NCI-H510A treated with DMSO at 0.1 percent for 48 hours (cell line): ENCODE results near the gene HAGH.

Experiments used
- DNase-seq: peaks from one replicate; lab custom pipeline; 2025; lab: John Stamatoyannopoulos, UW

Gene HAGH

GRCh38 chr16:1773703-1774447 is 52.8 kb downstream of the HAGH start:
- DNase-seq = no peak

- DNase-seq = peak; percentile 52
Measured at GRCh38 chr16:1772908-1773702, 53.5 kb downstream of the HAGH start, which contains the start of gene MRPS34. Gene MRPS34 (minus strand): TSS chr16:1773134. CDS start chr16:1773119, 15 bp downstream.

GRCh38 chr16:1772362-1772907 is 54.2 kb downstream of the HAGH start, which contains the start of gene EME2:
Gene EME2 (plus strand): TSS chr16:1772810. CDS start chr16:1773228, 418 bp downstream.
- DNase-seq = no peak

- no peak for DNase-seq
Measured at GRCh38 chr16:1771864-1772361, 54.7 kb downstream of the HAGH start.

GRCh38 chr16:1771188-1771863 is 55.3 kb downstream of the HAGH start, which contains the start of gene NME3:
Gene NME3 (minus strand): TSS chr16:1771543. CDS start chr16:1771534, 9 bp downstream.
- peak; percentile 18 for DNase-seq

- DNase-seq = peak; percentile 73
Measured at GRCh38 chr16:1770328-1771187, 56.1 kb downstream of the HAGH start.

- DNase-seq = no peak
Measured at GRCh38 chr16:1769402-1770300, 57.0 kb downstream of the HAGH start.

- no peak for DNase-seq
Measured at GRCh38 chr16:1768767-1769401, 57.7 kb downstream of the HAGH start.

GRCh38 chr16:1768061-1768766 is 58.4 kb downstream of the HAGH start:
- DNase-seq = no peak

- DNase-seq = no peak
Measured at GRCh38 chr16:1767116-1767994, 59.3 kb downstream of the HAGH start.

- DNase-seq = no peak
Measured at GRCh38 chr16:1766701-1767100, 59.9 kb downstream of the HAGH start.

GRCh38 chr16:1766231-1766630 is 60.4 kb downstream of the HAGH start:
- no peak for DNase-seq

- no peak for DNase-seq
Measured at GRCh38 chr16:1765826-1766225, 60.8 kb downstream of the HAGH start.

GRCh38 chr16:1764971-1765370 is 61.7 kb downstream of the HAGH start:
- no peak for DNase-seq

- DNase-seq = no peak
Measured at GRCh38 chr16:1763521-1764511, 62.8 kb downstream of the HAGH start.

GRCh38 chr16:1762879-1763520 is 63.6 kb downstream of the HAGH start:
- DNase-seq = no peak
